Hematopoietic multipotent progenitor cell treated with erythropoietin and hydrocortisone succinate and interleukin-3 and kit ligand, for 6 days (in vitro differentiated cells): ENCODE measurements around the gene TMEM91.
A peak's percentile ranks its signal among the peaks of the same experiment; 100 is the strongest.
"Not testable (repeated sequence)": the region's sequence is repeated elsewhere in the genome, so short reads cannot be mapped to it uniquely, and the experiment has no call there.

Experiments
- DNase-seq: peaks from one replicate; pipeline ENCODE4 v3.0.0-alpha.2; 2015

The TMEM91 gene

GRCh38 chr19:41376241-41376997 lies at the start of gene TMEM91:
TMEM91 (plus strand) TSS chr19:41376533; CDS start chr19:41378310, 1,777 bp downstream.
- peak; percentile 58 for DNase-seq

- peak; percentile 53 for DNase-seq
Measured at GRCh38 chr19:41327076-41327575, 49.2 kb upstream of the TMEM91 start.

GRCh38 chr19:41327576-41328156 lies 48.7 kb upstream of the TMEM91 start:
- DNase-seq = peak; percentile 89

GRCh38 chr19:41328157-41328841 lies 48.0 kb upstream of the TMEM91 start:
- DNase-seq = peak; percentile 56

- no peak for DNase-seq
Measured at GRCh38 chr19:41328842-41329225, 47.5 kb upstream of the TMEM91 start.

GRCh38 chr19:41330481-41330880 lies 45.9 kb upstream of the TMEM91 start:
- DNase-seq = no peak

GRCh38 chr19:41330946-41331678 lies 45.2 kb upstream of the TMEM91 start:
- DNase-seq = no peak

- DNase-seq = no peak
Measured at GRCh38 chr19:41332000-41332399, 44.3 kb upstream of the TMEM91 start.

- no peak for DNase-seq
Measured at GRCh38 chr19:41332468-41332867, 43.9 kb upstream of the TMEM91 start.

- DNase-seq = no peak
Measured at GRCh38 chr19:41334793-41335192, 41.5 kb upstream of the TMEM91 start.

GRCh38 chr19:41335467-41335866 lies 40.9 kb upstream of the TMEM91 start:
- DNase-seq = no peak

GRCh38 chr19:41339936-41340335 lies 36.4 kb upstream of the TMEM91 start:
- no peak for DNase-seq

- DNase-seq = no peak
Measured at GRCh38 chr19:41341669-41342490, 34.5 kb upstream of the TMEM91 start.

- DNase-seq = no peak
Measured at GRCh38 chr19:41344162-41344561, 32.2 kb upstream of the TMEM91 start.

GRCh38 chr19:41346916-41347315 lies 29.4 kb upstream of the TMEM91 start:
- DNase-seq = not testable (repeated sequence)

- peak; percentile 86 for DNase-seq
Measured at GRCh38 chr19:41350735-41351338, 25.5 kb upstream of the TMEM91 start.

- DNase-seq = peak; percentile 82
Measured at GRCh38 chr19:41351339-41352245, 24.7 kb upstream of the TMEM91 start.

- no peak for DNase-seq
Measured at GRCh38 chr19:41352279-41352608, 24.1 kb upstream of the TMEM91 start.

- peak; percentile 82 for DNase-seq
Measured at GRCh38 chr19:41352609-41353465, 23.5 kb upstream of the TMEM91 start.
